Adrenal gland (tissue), 5 donors: Measurements from ENCODE around the gene TCEAL6.
"Not testable (repeated sequence)": the region's sequence is repeated elsewhere in the genome, so short reads cannot be mapped to it uniquely, and the experiment has no call there.

Experiments
- CTCF ChIP-seq, 6 experiments: fragments of 450-650 bp in 4 of 6; fragments of 200-600 bp in 2 of 6; sonication (generic) in 1 of 6; IDR thresholded peaks; 1 replicate in 5 of 6; 2 replicates in 1 of 6; pipeline versions ENCODE4 v1.5.1 to v1.8.0; 2016 to 2021; ENCODE audit warnings: antibody characterized with exemption in 6 of 6, mild to moderate bottlenecking in 2 of 6, moderate library complexity in 1 of 6
- POLR2A ChIP-seq, 2 donors: fragments of 450-650 bp; IDR thresholded peaks; one replicate each; pipeline ENCODE4 v1.6.1; 2017; ENCODE audit warnings: antibody characterized with exemption in 2 of 2, mild to moderate bottlenecking in 2 of 2, moderate library complexity in 1 of 2
- donor health status: DM: no; HTN: no; CAD: no.

GRCh38 chrX:102126080-102126818 lies 16.0 kb downstream of the TCEAL6 start:
- not testable (repeated sequence) for TF ChIP-seq POLR2A, CTCF (IDR thresholded peaks at IDR 0.05)
